Body of pancreas (tissue), 4 donors: ENCODE measurements around the gene TIMMDC1. TPM values are rescaled to one million over a fixed set of nuclear protein-coding genes. Genes with fewer than 3 reads are reported as not detected.
"Not testable (repeated sequence)": the region's sequence is repeated elsewhere in the genome, so short reads cannot be mapped to it uniquely, and the experiment has no call there.

ENCODE experiments used
- ATAC-seq: fragments of 150-250 bp; one replicate; pipeline ENCODE4 v1.9.1; 2016
- DNase-seq, 4 donors: peaks; one replicate each; pipeline ENCODE4 v3.0.0-alpha.2; 2019
- H3K27ac ChIP-seq, 4 donors: fragments of 200-600 bp; sonication (generic); 1 replicate in 3 of 4; 2 replicates in 1 of 4; pipeline versions ENCODE4 v1.5.1 to v1.6.1; 2016 to 2019; ENCODE audit warnings: mild to moderate bottlenecking in 1 of 4, mixed read lengths in 1 of 4, moderate library complexity in 1 of 4
- H3K27me3 ChIP-seq, 2 donors: fragments of 200-600 bp; sonication (generic); one replicate each; pipeline ENCODE4 v1.6.0; 2016; ENCODE audit warnings: mild to moderate bottlenecking in 1 of 2
- H3K36me3 ChIP-seq, 2 donors: fragments of 200-600 bp; sonication (generic); replicated peaks in 1 of 2; 2 replicates each; pipeline ENCODE4 v1.5.1; 2016; ENCODE audit warnings: low read depth in 2 of 2; ENCODE audit not compliant: insufficient read depth in 1 of 2
- H3K4me1 ChIP-seq: fragments of 200-600 bp; sonication (generic); one replicate; pipeline ENCODE4 v1.6.0; 2016
- H3K4me3 ChIP-seq, 2 donors: fragments of 200-600 bp; sonication (generic); 1 replicate in 1 of 2; 2 replicates in 1 of 2; pipeline ENCODE4 v1.5.1; 2016 to 2019
- H3K9me3 ChIP-seq, 3 donors: fragments of 200-600 bp; sonication (generic); 1 replicate in 2 of 3; 2 replicates in 1 of 3; pipeline ENCODE4 v1.5.1; 2016
- POLR2A ChIP-seq, 3 donors: fragments of 450-650 bp; IDR thresholded peaks; one replicate each; pipeline ENCODE4 v1.6.1; 2016; ENCODE audit warnings: antibody characterized with exemption in 3 of 3, mild to moderate bottlenecking in 2 of 3
- WGBS, 2 donors: methylation state at CpG; one replicate each; pipeline ENCODE4 v1.1.5; 2017; 5-methylcytosine and 5-hydroxymethylcytosine counted together
- intact Hi-C: fragments of 100-400 bp; cut with DNase I; formaldehyde crosslinking; loops from one replicate; pipeline ENCODE4 v1.15.1; 2023
- total RNA-seq, 2 donors: library from RNA; depleted of rRNA; stranded (reverse); fragments of >200 nt; gene quantifications; one replicate each; pipeline ENCODE4 v1.1.0, GENCODE V29; 2016
- TF ChIP-seq, protein P1 (sequence below), 7 experiments: fragments of 450-650 bp in 4 of 7; fragments of 200-600 bp in 3 of 7; sonication (generic) in 3 of 7; IDR thresholded peaks; one replicate each; pipeline ENCODE4 v1.5.1; 2016 to 2019; ENCODE audit warnings: antibody characterized with exemption in 7 of 7

The TIMMDC1 gene
- total RNA-seq, 2 donors from 2014 or later: 15.6 to 33.0 TPM

DNA sequence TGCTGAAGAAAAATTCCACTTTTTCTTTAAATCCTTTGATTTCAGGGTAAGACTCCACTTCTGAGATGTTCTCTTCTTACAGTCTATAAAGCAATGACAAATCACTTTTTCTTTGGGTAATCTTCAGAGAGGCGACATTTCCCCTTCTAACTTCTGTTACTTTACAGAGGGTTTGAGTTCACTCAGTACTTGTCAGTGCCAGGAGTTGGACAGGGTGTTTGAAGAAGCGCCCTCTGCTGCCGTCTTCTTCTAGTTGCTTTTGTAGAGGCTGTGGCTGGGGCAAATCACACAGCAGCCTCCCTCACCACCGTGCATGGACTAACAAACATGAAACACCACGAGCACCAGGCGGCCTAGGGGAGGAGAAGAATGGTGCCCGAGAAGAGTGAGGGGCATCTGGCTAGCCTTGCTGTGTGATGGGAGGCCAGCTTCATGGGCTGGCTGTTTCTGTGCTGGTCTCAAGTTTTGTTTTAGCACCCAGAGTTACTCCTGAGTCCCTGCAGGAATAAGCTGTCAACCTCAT lies 61.2 kb downstream of the TIMMDC1 start, which contains the start of gene CD80:
TSS of gene CD80 (minus strand) at position 174 of the 523 bp plus-strand sequence. CDS start 1,886 bp downstream, outside the sequence.
- Histone ChIP-seq H3K36me3 (no peaks in the 10 kb centered on the region), H3K27ac (no peak within 1 kb of the TSS), H3K9me3 (no peaks in the 10 kb centered on the region), H3K4me1 (no peaks in the 10 kb centered on the region), H3K27me3 (no peaks in the 10 kb centered on the region), H3K4me3 (no peak within 1 kb of the TSS)
- WGBS, 2 donors: 6% methylated on average over 6 to 7 of the region's 7 CpGs
- DNase-seq: peak; percentile 66 to 79 (median 73)
- intact Hi-C loops: no loop called here
- TF ChIP-seq POLR2A (IDR thresholded peaks at IDR 0.05): no peak
- TF ChIP-seq, protein P1, sequence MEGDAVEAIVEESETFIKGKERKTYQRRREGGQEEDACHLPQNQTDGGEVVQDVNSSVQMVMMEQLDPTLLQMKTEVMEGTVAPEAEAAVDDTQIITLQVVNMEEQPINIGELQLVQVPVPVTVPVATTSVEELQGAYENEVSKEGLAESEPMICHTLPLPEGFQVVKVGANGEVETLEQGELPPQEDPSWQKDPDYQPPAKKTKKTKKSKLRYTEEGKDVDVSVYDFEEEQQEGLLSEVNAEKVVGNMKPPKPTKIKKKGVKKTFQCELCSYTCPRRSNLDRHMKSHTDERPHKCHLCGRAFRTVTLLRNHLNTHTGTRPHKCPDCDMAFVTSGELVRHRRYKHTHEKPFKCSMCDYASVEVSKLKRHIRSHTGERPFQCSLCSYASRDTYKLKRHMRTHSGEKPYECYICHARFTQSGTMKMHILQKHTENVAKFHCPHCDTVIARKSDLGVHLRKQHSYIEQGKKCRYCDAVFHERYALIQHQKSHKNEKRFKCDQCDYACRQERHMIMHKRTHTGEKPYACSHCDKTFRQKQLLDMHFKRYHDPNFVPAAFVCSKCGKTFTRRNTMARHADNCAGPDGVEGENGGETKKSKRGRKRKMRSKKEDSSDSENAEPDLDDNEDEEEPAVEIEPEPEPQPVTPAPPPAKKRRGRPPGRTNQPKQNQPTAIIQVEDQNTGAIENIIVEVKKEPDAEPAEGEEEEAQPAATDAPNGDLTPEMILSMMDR (IDR thresholded peaks at IDR 0.05): peak in 5 of 7 experiments; percentile 23 to 56 (median 44)
- ATAC-seq: peak; percentile 65

DNA sequence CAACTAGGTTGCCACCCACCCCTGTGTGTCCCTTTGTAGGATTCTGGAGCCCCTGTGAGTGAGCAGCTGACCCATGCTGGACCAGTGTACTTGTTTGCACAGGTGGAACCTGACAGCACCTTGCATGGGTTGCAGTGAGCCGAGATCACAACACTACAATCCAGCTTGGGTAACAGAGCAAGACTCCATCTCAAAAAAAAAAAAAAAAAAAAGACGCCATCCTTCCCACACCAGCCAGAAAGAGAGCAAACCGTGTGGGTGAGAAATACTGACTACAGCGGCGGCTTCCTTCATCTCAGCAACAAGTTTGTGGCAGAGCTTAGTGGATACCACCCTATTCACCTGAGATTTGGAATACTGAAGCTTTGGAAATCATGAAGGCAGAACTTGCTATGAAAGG lies 61.8 kb downstream of the TIMMDC1 start:
- Histone ChIP-seq H3K4me3 (no peak overlapping the region), H3K36me3 (no peaks in the 10 kb centered on the region), H3K4me1 (no peaks in the 10 kb centered on the region), H3K9me3 (no peaks in the 10 kb centered on the region), H3K27ac (no peak overlapping the region), H3K27me3 (no peaks in the 10 kb centered on the region)
- DNase-seq: no peak
- TF ChIP-seq, protein P1 (IDR thresholded peaks at IDR 0.05): no peak
- TF ChIP-seq POLR2A (IDR thresholded peaks at IDR 0.05): no peak
- intact Hi-C loops: no loop called here
- WGBS, 2 donors: 70 to 81% methylated on average over 5 of the region's 5 CpGs
- ATAC-seq: no peak

DNA sequence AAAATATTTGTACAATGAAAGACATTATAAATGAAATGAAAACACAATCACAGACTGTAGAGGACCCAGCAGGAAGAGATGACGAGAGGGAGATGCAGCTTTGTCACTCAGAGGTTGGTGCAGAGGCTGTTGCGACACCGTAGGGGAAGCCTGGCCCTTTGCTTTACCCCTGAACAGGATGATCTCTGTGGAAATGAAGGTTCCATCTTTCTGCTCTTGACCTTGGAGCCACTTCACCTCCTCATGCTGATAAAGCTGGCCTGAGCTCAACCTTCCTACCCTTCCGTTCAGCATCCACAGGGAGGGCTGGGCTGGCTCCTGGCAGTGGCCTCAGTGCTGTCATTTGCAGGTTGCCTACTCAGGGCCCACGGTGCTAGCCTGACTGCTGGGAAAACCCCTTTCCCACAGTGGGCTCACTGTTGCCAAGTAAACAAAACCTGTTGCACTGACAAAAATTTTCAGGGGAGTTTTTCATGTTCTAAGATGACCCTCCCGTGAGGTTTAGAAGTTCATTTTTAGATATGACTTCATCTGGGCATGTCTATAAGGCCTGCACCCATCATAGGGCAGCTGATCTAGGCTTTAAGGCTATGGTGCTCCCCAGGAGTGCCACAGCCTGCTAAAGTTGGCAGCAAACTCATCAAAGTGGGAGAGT lies 64.1 kb downstream of the TIMMDC1 start:
- ATAC-seq (no peak), DNase-seq (peak in 1 of 4 donors; percentile 21)
- no peak overlapping the region for H3K27ac ChIP-seq
- H3K4me1 ChIP-seq: no peaks in the 10 kb centered on the region
- WGBS, 2 donors: 44 to 63% methylated on average over 5 to 6 of the region's 6 CpGs
- intact Hi-C loops: no loop called here
- TF ChIP-seq, protein P1 (IDR thresholded peaks at IDR 0.05): no peak
- no peak for TF ChIP-seq POLR2A (IDR thresholded peaks at IDR 0.05)
- no peaks in the 10 kb centered on the region for H3K27me3 ChIP-seq
- H3K9me3 ChIP-seq: no peaks in the 10 kb centered on the region
- H3K4me3 ChIP-seq: no peak overlapping the region
- H3K36me3 ChIP-seq: no peaks in the 10 kb centered on the region

DNA sequence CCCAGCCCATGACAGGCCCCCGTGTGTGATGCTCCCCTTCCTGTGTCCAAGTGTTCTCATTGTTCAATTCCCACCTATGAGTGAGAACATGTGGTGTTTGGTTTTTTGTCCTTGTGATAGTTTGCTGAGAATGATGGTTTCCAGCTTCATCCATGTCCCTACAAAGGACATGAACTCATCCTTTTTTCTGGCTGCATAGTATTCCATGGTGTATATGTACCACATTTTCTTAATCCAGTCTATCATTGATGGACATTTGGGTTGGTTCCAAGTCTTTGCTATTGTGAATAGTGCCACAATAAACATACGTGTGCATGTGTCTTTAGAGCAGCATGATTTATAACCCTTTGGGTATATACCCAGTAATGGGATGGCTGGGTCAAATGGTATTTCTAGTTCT lies 65.0 kb downstream of the TIMMDC1 start:
- H3K4me1 ChIP-seq, H3K9me3 ChIP-seq, H3K4me3 ChIP-seq, H3K27me3 ChIP-seq, DNase-seq, H3K27ac ChIP-seq, ATAC-seq, intact Hi-C loops, H3K36me3 ChIP-seq: not testable (repeated sequence)
- 80 to 91% methylated on average over 2 of the region's 2 CpGs for WGBS, 2 donors

DNA sequence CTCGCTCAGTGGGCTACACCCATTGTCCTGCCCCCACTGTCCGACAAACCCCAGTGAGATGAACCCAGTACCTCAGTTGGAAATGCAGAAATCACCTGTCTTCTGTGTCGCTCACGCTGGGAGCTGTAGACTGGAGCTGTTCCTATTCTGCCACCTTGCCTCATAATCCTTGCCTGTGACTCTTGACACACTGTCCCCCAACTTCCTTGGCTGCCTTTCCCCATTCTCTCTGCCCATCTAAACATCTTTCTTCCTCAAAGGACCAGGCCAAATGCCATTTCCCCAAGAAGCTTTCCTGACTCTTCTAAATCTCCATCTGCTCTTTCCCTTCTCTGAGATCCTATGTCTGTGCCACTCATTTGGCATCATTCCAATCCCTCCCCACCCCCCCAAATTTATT lies 70.8 kb downstream of the TIMMDC1 start:
- Histone ChIP-seq H3K27me3 (no peaks in the 10 kb centered on the region), H3K4me3 (no peak overlapping the region), H3K27ac (no peak overlapping the region), H3K36me3 (no peaks in the 10 kb centered on the region), H3K4me1 (no peaks in the 10 kb centered on the region), H3K9me3 (no peaks in the 10 kb centered on the region)
- DNase-seq (no peak), ATAC-seq (no peak)
- intact Hi-C loops: no loop called here
- TF ChIP-seq POLR2A (IDR thresholded peaks at IDR 0.05): no peak
- TF ChIP-seq, protein P1 (IDR thresholded peaks at IDR 0.05): no peak
- WGBS, 2 donors: 81 to 86% methylated on average over 4 of the region's 4 CpGs
